ENCODE data around the gene CHCHD6. TPM values are rescaled to one million over a fixed set of nuclear protein-coding genes. Genes with fewer than 3 reads are reported as not detected.

CHCHD6 gene
- total RNA-seq, 2 experiments from 2014 or later = 8.7 to 9.3 TPM

DNA sequence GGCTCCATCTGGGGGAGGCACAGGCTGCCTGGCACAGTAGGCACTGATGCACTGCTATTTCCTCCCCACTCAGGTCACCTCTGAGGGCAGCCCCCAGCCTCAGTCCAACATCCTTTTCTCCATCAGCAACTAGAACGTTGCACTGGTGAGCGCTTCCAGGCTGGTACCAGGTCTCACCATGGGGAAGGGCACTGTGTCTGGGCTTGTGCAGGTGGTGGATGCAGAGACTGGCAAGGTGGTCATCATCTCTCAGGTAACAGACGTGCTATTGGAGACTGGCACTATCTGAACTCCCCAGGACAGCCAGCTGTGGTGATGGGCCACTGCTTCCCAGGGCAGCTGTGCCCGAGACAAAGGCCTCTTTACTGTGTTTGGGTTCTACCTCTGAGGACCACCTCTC, 40.8 kb upstream of the CHCHD6 start:
- no peak overlapping the region for H3K27ac Mint-ChIP-seq
- no peak overlapping the region for H3K27ac ChIP-seq (ENCODE audit: low read depth in 1 of 2, low read length in 2 of 2)
- H3K4me3 ChIP-seq (ENCODE audit: low read length) = no peak overlapping the region
- TF ChIP-seq, protein P1, sequence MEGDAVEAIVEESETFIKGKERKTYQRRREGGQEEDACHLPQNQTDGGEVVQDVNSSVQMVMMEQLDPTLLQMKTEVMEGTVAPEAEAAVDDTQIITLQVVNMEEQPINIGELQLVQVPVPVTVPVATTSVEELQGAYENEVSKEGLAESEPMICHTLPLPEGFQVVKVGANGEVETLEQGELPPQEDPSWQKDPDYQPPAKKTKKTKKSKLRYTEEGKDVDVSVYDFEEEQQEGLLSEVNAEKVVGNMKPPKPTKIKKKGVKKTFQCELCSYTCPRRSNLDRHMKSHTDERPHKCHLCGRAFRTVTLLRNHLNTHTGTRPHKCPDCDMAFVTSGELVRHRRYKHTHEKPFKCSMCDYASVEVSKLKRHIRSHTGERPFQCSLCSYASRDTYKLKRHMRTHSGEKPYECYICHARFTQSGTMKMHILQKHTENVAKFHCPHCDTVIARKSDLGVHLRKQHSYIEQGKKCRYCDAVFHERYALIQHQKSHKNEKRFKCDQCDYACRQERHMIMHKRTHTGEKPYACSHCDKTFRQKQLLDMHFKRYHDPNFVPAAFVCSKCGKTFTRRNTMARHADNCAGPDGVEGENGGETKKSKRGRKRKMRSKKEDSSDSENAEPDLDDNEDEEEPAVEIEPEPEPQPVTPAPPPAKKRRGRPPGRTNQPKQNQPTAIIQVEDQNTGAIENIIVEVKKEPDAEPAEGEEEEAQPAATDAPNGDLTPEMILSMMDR (IDR thresholded peaks at IDR 0.05) = no peak
- H3K9me3 Mint-ChIP-seq = no peaks in the 10 kb centered on the region
- no peak for ATAC-seq (ENCODE audit: poor library complexity)
- DNase-seq = no peak
- CTCF ChIA-PET = no interaction called here
- no peaks in the 10 kb centered on the region for H3K4me1 Mint-ChIP-seq (ENCODE audit: low read depth)
- no peaks in the 10 kb centered on the region for H3K4me1 ChIP-seq (ENCODE audit: insufficient read depth, low read length)
- H3K4me3 Mint-ChIP-seq = no peak overlapping the region
- POLR2A ChIA-PET = no interaction called here
- H3K27me3 Mint-ChIP-seq = peaks cover 10% of the 10 kb centered on the region
- H3K36me3 Mint-ChIP-seq (ENCODE audit: low read depth) = no peaks in the 10 kb centered on the region
- peaks cover 0 to 11% of the 10 kb centered on the region in 2 experiments for H3K9me3 ChIP-seq (ENCODE audit: control insufficient read depth in 1 of 2, insufficient read depth in 1 of 2, low read length in 2 of 2)
- no peaks in the 10 kb centered on the region for H3K36me3 ChIP-seq (ENCODE audit: insufficient read depth, low read length)
- intact Hi-C loops (cut with DNase I, micrococcal nuclease) = no loop called here
- peaks cover 0 to 7% of the 10 kb centered on the region in 2 experiments for H3K27me3 ChIP-seq (ENCODE audit: control insufficient read depth in 1 of 2, insufficient read depth in 2 of 2, low read length in 2 of 2)

DNA sequence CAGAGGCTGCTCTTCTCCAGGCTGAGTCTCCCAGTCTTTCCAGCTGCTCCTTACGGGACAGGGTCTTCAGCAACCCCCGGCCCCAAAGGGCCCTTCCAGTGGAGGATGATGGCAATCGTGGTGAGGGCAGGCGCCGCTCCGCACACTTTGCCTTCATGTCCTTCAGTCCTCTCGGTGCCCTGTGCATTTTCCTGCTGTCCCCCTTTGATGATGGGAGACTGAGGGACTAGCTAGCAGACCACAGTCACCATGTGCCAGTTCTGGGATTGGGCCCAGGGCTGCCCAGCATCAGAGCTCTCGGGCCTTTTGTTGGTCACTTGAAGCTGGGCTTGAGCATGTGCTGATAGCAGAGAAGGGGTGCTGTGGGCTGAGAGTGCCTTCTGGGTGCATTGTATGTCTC, 40.3 kb upstream of the CHCHD6 start:
- TF ChIP-seq, protein P1 (IDR thresholded peaks at IDR 0.05) = no peak
- Histone ChIP-seq H3K9me3 (ENCODE audit: control insufficient read depth in 1 of 2, insufficient read depth in 1 of 2, low read length in 2 of 2) (peaks cover 0 to 6% of the 10 kb centered on the region in 2 experiments), H3K4me3 (ENCODE audit: low read length) (no peak overlapping the region), H3K27ac (ENCODE audit: low read depth in 1 of 2, low read length in 2 of 2) (no peak overlapping the region), H3K36me3 (ENCODE audit: insufficient read depth, low read length) (no peaks in the 10 kb centered on the region), H3K4me1 (ENCODE audit: insufficient read depth, low read length) (no peaks in the 10 kb centered on the region), H3K27me3 (ENCODE audit: control insufficient read depth in 1 of 2, insufficient read depth in 2 of 2, low read length in 2 of 2) (peaks cover 0 to 7% of the 10 kb centered on the region in 2 experiments)
- Mint-ChIP-seq H3K4me1 (ENCODE audit: low read depth) (no peaks in the 10 kb centered on the region), H3K27me3 (peaks cover 10% of the 10 kb centered on the region), H3K4me3 (no peak overlapping the region), H3K27ac (no peak overlapping the region), H3K36me3 (ENCODE audit: low read depth) (no peaks in the 10 kb centered on the region), H3K9me3 (no peaks in the 10 kb centered on the region)
- intact Hi-C loops (cut with DNase I, micrococcal nuclease) = no loop called here
- CTCF ChIA-PET = no interaction called here
- no peak for ATAC-seq (ENCODE audit: poor library complexity)
- POLR2A ChIA-PET = no interaction called here
- no peak for DNase-seq

DNA sequence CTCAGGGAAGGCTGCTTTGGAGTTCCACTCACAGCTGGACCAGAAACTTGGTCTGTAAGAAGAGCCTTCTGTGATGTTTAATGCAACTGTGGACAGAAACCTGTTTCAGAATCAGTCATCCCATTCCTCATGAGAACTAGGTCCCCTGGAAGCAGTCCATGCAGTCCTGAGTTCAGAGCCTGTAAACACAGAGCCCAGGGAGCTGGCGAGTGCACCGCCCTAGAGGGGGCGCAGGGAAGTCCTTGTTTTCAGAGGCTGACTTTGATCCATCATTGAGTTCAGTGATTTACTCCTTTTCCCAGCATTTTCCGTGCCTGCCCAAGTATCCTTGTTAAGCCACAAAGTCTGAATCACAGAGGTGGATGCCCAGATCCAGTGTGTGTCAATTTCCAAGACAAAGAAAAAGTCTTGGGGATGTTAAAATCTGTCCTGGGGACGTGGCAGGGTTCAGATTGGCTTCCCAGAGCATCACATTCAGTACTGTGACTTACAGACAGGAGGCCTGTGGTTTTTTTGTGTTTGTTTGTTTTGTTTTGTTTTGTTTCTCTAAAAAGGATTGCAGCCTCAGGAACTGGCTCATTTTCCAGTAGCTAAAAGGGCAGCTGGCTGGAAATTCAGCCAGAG, 39.3 kb upstream of the CHCHD6 start:
- POLR2A ChIA-PET = no interaction called here

More for the DNA sequence above, 39.3 kb upstream of the CHCHD6 start:
- Histone ChIP-seq H3K27me3 (ENCODE audit: control insufficient read depth in 1 of 2, insufficient read depth in 2 of 2, low read length in 2 of 2) (peaks cover 0 to 7% of the 10 kb centered on the region in 2 experiments), H3K27ac (ENCODE audit: low read depth in 1 of 2, low read length in 2 of 2) (no peak overlapping the region), H3K9me3 (ENCODE audit: control insufficient read depth in 1 of 2, insufficient read depth in 1 of 2, low read length in 2 of 2) (no peaks in the 10 kb centered on the region), H3K36me3 (ENCODE audit: insufficient read depth, low read length) (no peaks in the 10 kb centered on the region), H3K4me1 (ENCODE audit: insufficient read depth, low read length) (no peaks in the 10 kb centered on the region), H3K4me3 (ENCODE audit: low read length) (no peak overlapping the region)
- Mint-ChIP-seq H3K27me3 (peaks cover 10% of the 10 kb centered on the region), H3K36me3 (ENCODE audit: low read depth) (no peaks in the 10 kb centered on the region), H3K27ac (no peak overlapping the region), H3K4me3 (no peak overlapping the region), H3K4me1 (ENCODE audit: low read depth) (no peaks in the 10 kb centered on the region), H3K9me3 (no peaks in the 10 kb centered on the region)
- TF ChIP-seq, protein P1 (IDR thresholded peaks at IDR 0.05) = no peak
- intact Hi-C loops (cut with DNase I, micrococcal nuclease) = no loop called here
- DNase-seq (no peak), ATAC-seq (ENCODE audit: poor library complexity) (no peak)
- CTCF ChIA-PET = no interaction called here
